Effector CD4-positive, alpha-beta T cell (primary cell): ENCODE data around the gene KLHL15.

Experiments used
- DNase-seq: peaks from one replicate; pipeline ENCODE4 v3.0.0-alpha.2; 2020

The KLHL15 gene

GRCh38 chrX:23944234-23944633 is 82.8 kb downstream of the KLHL15 start:
- no peak for DNase-seq

- no peak for DNase-seq
These were observed 87.8 kb downstream of the KLHL15 start for GRCh38 chrX:23939203-23939602.

GRCh38 chrX:23938690-23939089 is 88.3 kb downstream of the KLHL15 start:
- no peak for DNase-seq

GRCh38 chrX:23937100-23937499 is 89.9 kb downstream of the KLHL15 start:
- no peak for DNase-seq

GRCh38 chrX:23936180-23936579 is 90.8 kb downstream of the KLHL15 start:
- no peak for DNase-seq

GRCh38 chrX:23935106-23935505 is 91.9 kb downstream of the KLHL15 start:
- no peak for DNase-seq
